Measurements from ENCODE around the gene DLG2. TPM values are rescaled to one million over a fixed set of nuclear protein-coding genes. Genes with fewer than 3 reads are reported as not detected.

Gene DLG2
- total and polyA plus RNA-seq, 2 of the 8 experiments (the other 6 are each of a cell fraction or from before 2014, with no cell fraction given) = 1.7 to 14.3 TPM

DNA sequence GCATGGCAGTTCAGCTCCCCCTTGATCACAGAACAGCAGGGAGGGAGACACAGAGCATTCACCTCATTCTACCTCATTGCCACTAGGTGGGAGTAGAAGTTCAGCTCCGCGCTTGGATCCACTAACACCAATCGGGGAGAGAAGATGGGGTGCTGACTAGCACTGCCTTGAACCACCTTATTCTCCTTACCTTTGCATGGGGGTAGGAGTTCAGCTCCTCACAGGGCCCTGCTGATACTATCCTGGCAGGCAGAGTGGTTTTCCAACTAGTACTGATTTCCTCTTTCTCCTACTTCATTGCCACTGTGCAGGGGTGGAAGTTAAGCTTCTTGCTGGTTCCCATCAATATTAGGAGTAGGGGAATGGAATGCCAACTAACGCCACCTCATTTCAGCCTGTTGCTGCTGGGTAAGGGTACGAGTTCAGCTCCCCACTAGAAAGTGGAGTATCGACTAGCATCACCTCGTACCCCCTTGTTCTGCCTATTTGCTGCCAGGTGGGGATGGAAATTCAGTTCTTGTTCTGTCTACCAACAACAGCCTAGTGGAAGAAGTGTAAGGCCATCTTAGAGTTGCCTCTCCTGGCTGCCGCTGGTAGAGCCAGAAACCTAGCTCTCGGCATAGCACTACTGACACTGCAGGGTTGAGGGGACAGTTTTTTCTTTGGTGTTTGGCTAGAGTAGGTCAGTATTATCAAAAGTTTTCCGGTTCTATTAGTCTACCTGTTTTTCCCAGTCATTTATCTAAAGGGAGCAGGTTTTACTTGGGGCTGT lies 1790.1 kb downstream of the DLG2 start:
- Histone ChIP-seq H2BK12ac (ENCODE audit: low read depth, low read length) (no peak overlapping the region), H2BK120ac (replicated peaks; ENCODE audit: low read depth, low read length) (no peak overlapping the region), H4K8ac (ENCODE audit: extremely low read depth, insufficient read depth, low read length) (no peak overlapping the region), H2BK20ac (ENCODE audit: low read length) (no peak overlapping the region), H4K91ac (replicated peaks; ENCODE audit: insufficient read length, low read length) (no peak overlapping the region), H3K23ac (ENCODE audit: insufficient read length) (no peak overlapping the region), H3K36me3 (ENCODE audit: control insufficient read depth in 2 of 4, insufficient read depth in 4 of 4, low read length in 3 of 4) (no peaks in the 10 kb centered on the region), H3K79me2 (ENCODE audit: control insufficient read depth in 1 of 2, insufficient read depth in 2 of 2, low read length in 2 of 2) (no peaks in the 10 kb centered on the region), H3K23me2 (ENCODE audit: low read depth, low read length) (no peaks in the 10 kb centered on the region), H4K20me1 (replicated peaks in 1 of 2; ENCODE audit: control insufficient read depth in 1 of 2, insufficient read depth in 2 of 2, low read length in 2 of 2) (no peaks in the 10 kb centered on the region), H3K56ac (replicated peaks; ENCODE audit: insufficient read length, low read depth, low read length) (no peak overlapping the region), H3K18ac (ENCODE audit: extremely low read depth, low read length) (no peak overlapping the region), H2AFZ (ENCODE audit: low read length) (peak overlapping the region; percentile 26), H3K27ac (ENCODE audit: low read depth, low read length) (no peak overlapping the region), H3K4me1 (replicated peaks in 1 of 4; ENCODE audit: control insufficient read depth in 3 of 4, insufficient read depth in 4 of 4, low read length in 3 of 4) (peaks cover 0 to 3% (median under 1%) of the 10 kb centered on the region in 4 experiments; a peak in 2 of 7 replicates), H3K27me3 (replicated peaks in 1 of 4; ENCODE audit: control insufficient read depth in 3 of 4, extremely low read depth in 1 of 4, insufficient read depth in 3 of 4, low read length in 3 of 4) (no peaks in the 10 kb centered on the region), H2BK15ac (ENCODE audit: low read length) (no peak overlapping the region), H2AK5ac (ENCODE audit: low read depth, low read length) (no peak overlapping the region), H2BK5ac (ENCODE audit: low read depth, low read length) (no peak overlapping the region), H3K4me3 (ENCODE audit: extremely low read depth in 1 of 4, insufficient read depth in 2 of 4, low read depth in 3 of 4, low read length in 4 of 4) (no peak overlapping the region), H3K9ac (replicated peaks in 1 of 4; ENCODE audit: extremely low read depth in 1 of 4, low read depth in 3 of 4, low read length in 3 of 4) (no peak overlapping the region), H3K4ac (replicated peaks; ENCODE audit: insufficient read length, low read depth, low read length) (no peak overlapping the region), H3K79me1 (ENCODE audit: low read depth, low read length) (no peaks in the 10 kb centered on the region), H3K9me3 (ENCODE audit: insufficient read depth in 2 of 2, low read depth in 1 of 2, low read length in 1 of 2) (no peaks in the 10 kb centered on the region), H3K14ac (ENCODE audit: insufficient read length) (no peak overlapping the region), H4K5ac (ENCODE audit: insufficient read length, low read depth, low read length) (no peak overlapping the region), H3K4me2 (ENCODE audit: insufficient read depth in 1 of 2, low read depth in 2 of 2, low read length in 2 of 2) (no peak overlapping the region)
- DNase-seq (ENCODE audit: low read depth in 1 of 2, low spot score in 2 of 2) (peak; percentile 17 to 61), FAIRE-seq (peak; percentile 89)
- POLR2A ChIA-PET (ENCODE audit: partially characterized antibody) = interaction anchor here (1.4 kb wide), 1 partner anchor 424 kb away, joined by 4 read pairs; no protein-coding TSS in a partner anchor
- CTCF ChIA-PET (ENCODE audit: partially characterized antibody) = interaction anchor here (0.6 to 9.6 kb wide), 94 partner anchors 8 to 727 kb away, joined by 3 to 112 read pairs (median 4); no protein-coding TSS in a partner anchor
- 69% methylated on average over 10 of the region's 10 CpGs; no CpG with 5 or more reads in 1 of the 2 experiments for WGBS, 2 experiments (ENCODE audit: extremely low coverage in 1 of 2, insufficient coverage in 1 of 2, insufficient read length in 1 of 2, insufficient replicate concordance in 2 of 2, low coverage in 1 of 2, low lambda C conversion rate in 2 of 2, missing lambda C conversion rate in 1 of 2)
- TF ChIP-seq JUND (IDR thresholded peaks at IDR 0.05; ENCODE audit: low read length) = no peak
- TF ChIP-seq TCF12 (IDR thresholded peaks at IDR 0.05; ENCODE audit: low read depth, low read length) = no peak
- TF ChIP-seq, protein P1, sequence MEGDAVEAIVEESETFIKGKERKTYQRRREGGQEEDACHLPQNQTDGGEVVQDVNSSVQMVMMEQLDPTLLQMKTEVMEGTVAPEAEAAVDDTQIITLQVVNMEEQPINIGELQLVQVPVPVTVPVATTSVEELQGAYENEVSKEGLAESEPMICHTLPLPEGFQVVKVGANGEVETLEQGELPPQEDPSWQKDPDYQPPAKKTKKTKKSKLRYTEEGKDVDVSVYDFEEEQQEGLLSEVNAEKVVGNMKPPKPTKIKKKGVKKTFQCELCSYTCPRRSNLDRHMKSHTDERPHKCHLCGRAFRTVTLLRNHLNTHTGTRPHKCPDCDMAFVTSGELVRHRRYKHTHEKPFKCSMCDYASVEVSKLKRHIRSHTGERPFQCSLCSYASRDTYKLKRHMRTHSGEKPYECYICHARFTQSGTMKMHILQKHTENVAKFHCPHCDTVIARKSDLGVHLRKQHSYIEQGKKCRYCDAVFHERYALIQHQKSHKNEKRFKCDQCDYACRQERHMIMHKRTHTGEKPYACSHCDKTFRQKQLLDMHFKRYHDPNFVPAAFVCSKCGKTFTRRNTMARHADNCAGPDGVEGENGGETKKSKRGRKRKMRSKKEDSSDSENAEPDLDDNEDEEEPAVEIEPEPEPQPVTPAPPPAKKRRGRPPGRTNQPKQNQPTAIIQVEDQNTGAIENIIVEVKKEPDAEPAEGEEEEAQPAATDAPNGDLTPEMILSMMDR (IDR thresholded peaks at IDR 0.05; ENCODE audit: control extremely low read depth in 1 of 3, insufficient read depth in 1 of 3, low read depth in 1 of 3, low read length in 3 of 3) = peak; percentile 75 to 92 (median 86)
- TF ChIP-seq YY1 (IDR thresholded peaks at IDR 0.05; ENCODE audit: low read depth, low read length) = peak; percentile 38; the same call in 1 of the 2 replicates
- no peak for TF ChIP-seq POLR2AphosphoS5 (IDR thresholded peaks at IDR 0.05; ENCODE audit: low read depth, low read length)
